Measurements from ENCODE around the gene NMUR2. TPM values are rescaled to one million over a fixed set of nuclear protein-coding genes. Genes with fewer than 3 reads are reported as not detected.

Gene NMUR2
- total RNA-seq (not detected), polyA plus RNA-seq (under 1 TPM in 1 of 3 donors, not detected in 2; 0.03 TPM)
- long read RNA-seq, donor 1 = 0 reads
- long read RNA-seq, donor 2 = 0 reads
- long read RNA-seq, donor 3 = 0 reads
- long read RNA-seq, donor 4 = 0 reads
- long read RNA-seq, donor 5 = 0 reads
- long read RNA-seq, donor 6 = 0 reads
- long read RNA-seq, donor 7 = 0 reads
- long read RNA-seq, donor 8 = 0 reads
- long read RNA-seq, donor 9 = 0 reads
- long read RNA-seq, donor 10 = 0 reads

- peak in 2 of 7 donors; percentile 7 to 51 for DNase-seq
- Histone ChIP-seq H3K36me3 (replicated peaks in 1 of 2) (no peaks in the 10 kb centered on the region), H3K9me3 (replicated peaks in 1 of 3) (no peaks in the 10 kb centered on the region), H3K4me3 (no peak within 1 kb of the TSS), H3K4me1 (replicated peaks in 1 of 2) (no peaks in the 10 kb centered on the region), H3K27ac (no peak within 1 kb of the TSS), H3K27me3 (no peaks in the 10 kb centered on the region)
- intact Hi-C loops (cut with DNase I) = no loop called here
- TF ChIP-seq POLR2A (IDR thresholded peaks at IDR 0.05) = no peak
- TF ChIP-seq, protein P1, sequence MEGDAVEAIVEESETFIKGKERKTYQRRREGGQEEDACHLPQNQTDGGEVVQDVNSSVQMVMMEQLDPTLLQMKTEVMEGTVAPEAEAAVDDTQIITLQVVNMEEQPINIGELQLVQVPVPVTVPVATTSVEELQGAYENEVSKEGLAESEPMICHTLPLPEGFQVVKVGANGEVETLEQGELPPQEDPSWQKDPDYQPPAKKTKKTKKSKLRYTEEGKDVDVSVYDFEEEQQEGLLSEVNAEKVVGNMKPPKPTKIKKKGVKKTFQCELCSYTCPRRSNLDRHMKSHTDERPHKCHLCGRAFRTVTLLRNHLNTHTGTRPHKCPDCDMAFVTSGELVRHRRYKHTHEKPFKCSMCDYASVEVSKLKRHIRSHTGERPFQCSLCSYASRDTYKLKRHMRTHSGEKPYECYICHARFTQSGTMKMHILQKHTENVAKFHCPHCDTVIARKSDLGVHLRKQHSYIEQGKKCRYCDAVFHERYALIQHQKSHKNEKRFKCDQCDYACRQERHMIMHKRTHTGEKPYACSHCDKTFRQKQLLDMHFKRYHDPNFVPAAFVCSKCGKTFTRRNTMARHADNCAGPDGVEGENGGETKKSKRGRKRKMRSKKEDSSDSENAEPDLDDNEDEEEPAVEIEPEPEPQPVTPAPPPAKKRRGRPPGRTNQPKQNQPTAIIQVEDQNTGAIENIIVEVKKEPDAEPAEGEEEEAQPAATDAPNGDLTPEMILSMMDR (IDR thresholded peaks at IDR 0.05) = no peak
- WGBS, 4 donors = 11 to 17% (median 14%) methylated on average over 7 of the region's 7 CpGs
Measured at GRCh38 chr5:152405145-152405544, at the start of gene NMUR2. Gene NMUR2, minus strand, starts transcription at chr5:152405279. Its CDS starts 166 bp downstream, at chr5:152405113.

GRCh38 chr5:152443935-152444334, 38.9 kb upstream of the NMUR2 start:
- intact Hi-C loops (cut with DNase I) = no loop called here
- H3K27me3 ChIP-seq = no peaks in the 10 kb centered on the region
- 70 to 77% (median 76%) methylated on average over 2 of the region's 2 CpGs for WGBS, 4 donors
- no peak for DNase-seq
- no peaks in the 10 kb centered on the region for H3K4me1 ChIP-seq (replicated peaks in 1 of 2)
- no peak overlapping the region for H3K27ac ChIP-seq
- H3K4me3 ChIP-seq = no peak overlapping the region
- TF ChIP-seq, protein P1 (IDR thresholded peaks at IDR 0.05) = no peak
- TF ChIP-seq POLR2A (IDR thresholded peaks at IDR 0.05) = no peak
- H3K36me3 ChIP-seq (replicated peaks in 1 of 2) = no peaks in the 10 kb centered on the region
- H3K9me3 ChIP-seq (replicated peaks in 1 of 3) = no peaks in the 10 kb centered on the region

DNA sequence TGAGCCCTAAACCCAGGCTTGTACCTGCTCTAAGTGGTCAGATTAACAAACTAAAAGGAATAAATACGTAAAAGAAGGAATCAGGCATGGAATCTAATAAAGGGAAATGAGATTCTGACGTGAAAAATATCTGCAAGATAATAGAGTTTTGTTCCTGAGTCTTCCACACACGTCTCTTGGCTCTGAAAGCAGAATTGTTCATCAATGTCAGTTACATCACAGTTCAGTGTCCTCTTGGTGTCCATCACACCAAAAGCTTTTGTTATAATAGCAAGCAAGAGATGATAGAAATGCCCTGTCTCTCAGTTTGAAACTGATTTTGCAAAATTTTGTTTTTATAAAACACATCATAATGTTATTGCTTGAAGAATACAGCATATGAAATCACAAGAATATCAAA, 34.7 kb upstream of the NMUR2 start:
- WGBS, 4 donors = 34 to 39% (median 35%) methylated on average over 3 of the region's 3 CpGs

DNA sequence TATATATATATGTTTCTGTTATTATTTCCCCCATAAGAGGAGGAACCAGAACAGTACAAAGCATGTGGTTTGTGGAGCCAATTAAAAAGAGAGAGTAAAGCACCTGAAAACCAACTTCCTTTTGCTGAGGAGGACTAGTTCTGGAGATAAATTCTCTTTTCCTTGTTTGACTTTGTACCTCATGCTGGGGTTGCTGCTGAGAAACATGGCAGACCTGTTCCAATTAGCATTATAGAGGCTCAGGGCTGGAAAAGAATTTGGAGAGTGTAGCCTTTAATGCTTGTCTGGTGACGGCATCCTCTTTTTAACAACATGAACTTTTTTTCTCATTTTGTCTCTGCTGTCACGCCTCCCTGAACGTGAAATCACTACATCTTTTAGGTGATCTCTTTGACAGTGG, 32.8 kb upstream of the NMUR2 start:
- Histone ChIP-seq H3K27ac (no peak overlapping the region), H3K9me3 (replicated peaks in 1 of 3) (no peaks in the 10 kb centered on the region), H3K27me3 (no peaks in the 10 kb centered on the region), H3K4me3 (no peak overlapping the region), H3K36me3 (replicated peaks in 1 of 2) (no peaks in the 10 kb centered on the region), H3K4me1 (replicated peaks in 1 of 2) (no peaks in the 10 kb centered on the region)
- DNase-seq = no peak
- 31 to 54% (median 42%) methylated on average over 3 of the region's 3 CpGs for WGBS, 4 donors
- intact Hi-C loops (cut with DNase I) = no loop called here
- TF ChIP-seq POLR2A (IDR thresholded peaks at IDR 0.05) = no peak

More for the DNA sequence above, 34.7 kb upstream of the NMUR2 start:
- intact Hi-C loops (cut with DNase I) = no loop called here
- Histone ChIP-seq H3K9me3 (replicated peaks in 1 of 3) (no peaks in the 10 kb centered on the region), H3K27me3 (no peaks in the 10 kb centered on the region), H3K4me1 (replicated peaks in 1 of 2) (no peaks in the 10 kb centered on the region), H3K4me3 (no peak overlapping the region), H3K36me3 (replicated peaks in 1 of 2) (no peaks in the 10 kb centered on the region), H3K27ac (no peak overlapping the region)
- DNase-seq = no peak
- TF ChIP-seq, protein P1 (IDR thresholded peaks at IDR 0.05) = no peak
- TF ChIP-seq POLR2A (IDR thresholded peaks at IDR 0.05) = no peak

DNA sequence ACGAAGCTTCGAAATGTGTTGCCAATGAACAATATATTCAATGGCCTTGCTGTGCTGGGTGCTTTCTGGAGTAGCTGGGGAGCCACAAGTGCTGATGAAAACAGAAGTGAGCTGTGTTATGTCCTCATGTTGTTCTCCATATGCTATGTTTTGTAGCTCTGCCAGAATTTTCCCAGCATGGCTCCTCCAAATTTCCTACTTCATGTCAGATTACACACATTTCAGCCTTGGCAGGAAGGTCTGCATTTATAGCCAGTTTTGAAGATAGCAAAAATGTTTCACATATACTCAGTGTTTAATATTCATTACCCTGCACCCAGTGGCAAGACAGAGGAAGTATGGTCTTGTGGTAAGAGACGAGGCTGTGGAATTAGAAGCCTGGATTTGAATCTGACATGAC, 22.6 kb upstream of the NMUR2 start:
- no peaks in the 10 kb centered on the region for H3K4me1 ChIP-seq (replicated peaks in 1 of 2)
- WGBS, 4 donors = 60 to 71% (median 62%) methylated on average over 3 of the region's 3 CpGs
- no peaks in the 10 kb centered on the region for H3K27me3 ChIP-seq
- no peaks in the 10 kb centered on the region for H3K9me3 ChIP-seq (replicated peaks in 1 of 3)
- DNase-seq = no peak
- H3K27ac ChIP-seq = no peak overlapping the region
- no peak overlapping the region for H3K4me3 ChIP-seq
- H3K36me3 ChIP-seq (replicated peaks in 1 of 2) = no peaks in the 10 kb centered on the region
- intact Hi-C loops (cut with DNase I) = no loop called here
- TF ChIP-seq, protein P1 (IDR thresholded peaks at IDR 0.05) = no peak
- no peak for TF ChIP-seq POLR2A (IDR thresholded peaks at IDR 0.05)

Data from adrenal gland (tissue), 19 donors.